Body of pancreas (tissue), 4 donors: ENCODE results near the gene SH3PXD2A. TPM values are rescaled to one million over a fixed set of nuclear protein-coding genes. Genes with fewer than 3 reads are reported as not detected.

Experiments
- ATAC-seq: fragments of 150-250 bp; one replicate; pipeline ENCODE4 v1.9.1; 2016
- DNase-seq, 4 donors: peaks; one replicate each; pipeline ENCODE4 v3.0.0-alpha.2; 2019
- H3K27ac ChIP-seq, 4 donors: fragments of 200-600 bp; sonication (generic); 1 replicate in 3 of 4; 2 replicates in 1 of 4; pipeline versions ENCODE4 v1.5.1 to v1.6.1; 2016 to 2019; ENCODE audit warnings: mild to moderate bottlenecking in 1 of 4, mixed read lengths in 1 of 4, moderate library complexity in 1 of 4
- H3K27me3 ChIP-seq, 2 donors: fragments of 200-600 bp; sonication (generic); one replicate each; pipeline ENCODE4 v1.6.0; 2016; ENCODE audit warnings: mild to moderate bottlenecking in 1 of 2
- H3K36me3 ChIP-seq, 2 donors: fragments of 200-600 bp; sonication (generic); replicated peaks in 1 of 2; 2 replicates each; pipeline ENCODE4 v1.5.1; 2016; ENCODE audit warnings: low read depth in 2 of 2; ENCODE audit not compliant: insufficient read depth in 1 of 2
- H3K4me1 ChIP-seq: fragments of 200-600 bp; sonication (generic); one replicate; pipeline ENCODE4 v1.6.0; 2016
- H3K4me3 ChIP-seq, 2 donors: fragments of 200-600 bp; sonication (generic); 1 replicate in 1 of 2; 2 replicates in 1 of 2; pipeline ENCODE4 v1.5.1; 2016 to 2019
- H3K9me3 ChIP-seq, 3 donors: fragments of 200-600 bp; sonication (generic); 1 replicate in 2 of 3; 2 replicates in 1 of 3; pipeline ENCODE4 v1.5.1; 2016
- CTCF ChIP-seq, 7 experiments: fragments of 450-650 bp in 4 of 7; fragments of 200-600 bp in 3 of 7; sonication (generic) in 3 of 7; IDR thresholded peaks; one replicate each; pipeline ENCODE4 v1.5.1; 2016 to 2019; ENCODE audit warnings: antibody characterized with exemption in 7 of 7
- POLR2A ChIP-seq, 3 donors: fragments of 450-650 bp; IDR thresholded peaks; one replicate each; pipeline ENCODE4 v1.6.1; 2016; ENCODE audit warnings: antibody characterized with exemption in 3 of 3, mild to moderate bottlenecking in 2 of 3
- whole genome bisulfite sequencing, 2 donors: methylation state at CpG; one replicate each; pipeline ENCODE4 v1.1.5; 2017; 5-methylcytosine and 5-hydroxymethylcytosine counted together
- intact Hi-C: fragments of 100-400 bp; cut with DNase I; formaldehyde crosslinking; loops from one replicate; pipeline ENCODE4 v1.15.1; 2023
- total RNA-seq, 2 donors: library from RNA; depleted of rRNA; stranded (reverse); fragments of >200 nt; gene quantifications; one replicate each; pipeline ENCODE4 v1.1.0, GENCODE V29; 2016

Gene SH3PXD2A
- total RNA-seq, 2 donors from 2014 or later: 7.3 to 9.9 TPM

GRCh38 chr10:103690281-103690680 lies 165.1 kb downstream of the SH3PXD2A start:
- 68% methylated on average over 2 of the region's 2 CpGs for WGBS, 2 donors
- Histone ChIP-seq H3K27ac (no peak overlapping the region), H3K4me1 (peaks cover 12% of the 10 kb centered on the region), H3K9me3 (no peaks in the 10 kb centered on the region), H3K36me3 (no peaks in the 10 kb centered on the region), H3K4me3 (no peak overlapping the region), H3K27me3 (no peaks in the 10 kb centered on the region)
- no peak for DNase-seq
- no peak for ATAC-seq
- intact Hi-C loops: no loop called here
- TF ChIP-seq POLR2A (IDR thresholded peaks at IDR 0.05) (no peak), CTCF (IDR thresholded peaks at IDR 0.05) (no peak)

GRCh38 chr10:103688491-103688890 lies 166.9 kb downstream of the SH3PXD2A start:
- DNase-seq (no peak), ATAC-seq (no peak)
- intact Hi-C loops: loop anchor here (5.0 kb wide), 1 partner anchor 86 kb away; no protein-coding TSS in a partner anchor
- Histone ChIP-seq H3K4me1 (peaks cover 8% of the 10 kb centered on the region), H3K4me3 (no peak overlapping the region), H3K36me3 (no peaks in the 10 kb centered on the region), H3K27ac (no peak overlapping the region), H3K27me3 (no peaks in the 10 kb centered on the region), H3K9me3 (no peaks in the 10 kb centered on the region)
- 54 to 73% methylated on average over 4 of the region's 4 CpGs for WGBS, 2 donors
- TF ChIP-seq POLR2A (IDR thresholded peaks at IDR 0.05) (no peak), CTCF (IDR thresholded peaks at IDR 0.05) (no peak)

- intact Hi-C loops: loop anchor here (5.0 kb wide), 1 partner anchor 85 kb away; no protein-coding TSS in a partner anchor
- 88 to 89% methylated on average over 5 of the region's 5 CpGs for WGBS, 2 donors
- Histone ChIP-seq H3K4me3 (no peak overlapping the region), H3K4me1 (peaks cover 3% of the 10 kb centered on the region), H3K36me3 (no peaks in the 10 kb centered on the region), H3K27ac (no peak overlapping the region), H3K9me3 (no peaks in the 10 kb centered on the region), H3K27me3 (no peaks in the 10 kb centered on the region)
- no peak for TF ChIP-seq CTCF (IDR thresholded peaks at IDR 0.05)
- TF ChIP-seq POLR2A (IDR thresholded peaks at IDR 0.05): no peak
- no peak for DNase-seq
- no peak for ATAC-seq
Observed at GRCh38 chr10:103687718-103688117, 167.7 kb downstream of the SH3PXD2A start.

GRCh38 chr10:103687172-103687571 lies 168.2 kb downstream of the SH3PXD2A start:
- intact Hi-C loops: loop anchor here (5.0 kb wide), 1 partner anchor 85 kb away; no protein-coding TSS in a partner anchor
- Histone ChIP-seq H3K27ac (no peak overlapping the region), H3K27me3 (no peaks in the 10 kb centered on the region), H3K4me1 (no peaks in the 10 kb centered on the region), H3K9me3 (no peaks in the 10 kb centered on the region), H3K36me3 (no peaks in the 10 kb centered on the region), H3K4me3 (no peak overlapping the region)
- TF ChIP-seq CTCF (IDR thresholded peaks at IDR 0.05): no peak
- TF ChIP-seq POLR2A (IDR thresholded peaks at IDR 0.05): no peak
- DNase-seq (no peak), ATAC-seq (no peak)
- 78 to 81% methylated on average over 6 of the region's 6 CpGs for WGBS, 2 donors
